ENCODE results near the gene CDRT15L2. TPM values are rescaled to one million over a fixed set of nuclear protein-coding genes. Genes with fewer than 3 reads are reported as not detected.
"Not testable (repeated sequence)": the region's sequence is repeated elsewhere in the genome, so short reads cannot be mapped to it uniquely, and the experiment has no call there.

The CDRT15L2 gene
- total and polyA plus RNA-seq, 12 donors, result not detected

DNA sequence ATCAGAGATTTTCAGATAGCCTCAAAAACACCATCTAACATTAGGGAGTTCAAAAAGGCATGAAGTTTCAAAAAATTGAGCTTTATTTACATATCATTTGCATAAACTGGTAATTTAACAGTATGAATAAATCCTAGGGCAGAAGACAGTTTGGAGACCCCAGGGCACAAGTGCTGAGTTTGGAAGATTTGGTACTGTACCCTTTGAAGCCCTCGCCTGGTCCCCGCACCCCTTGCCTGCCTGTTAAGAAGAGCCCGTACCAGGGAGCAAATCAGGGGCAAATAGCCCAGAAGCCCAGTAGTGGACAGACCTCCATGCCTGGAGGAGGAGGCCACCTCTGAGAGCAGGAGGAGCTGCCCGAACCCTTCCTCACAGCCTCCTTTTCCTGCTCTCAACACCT, 24.8 kb upstream of the CDRT15L2 start:
- intact Hi-C loops (cut with DNase I); H3K27me3 ChIP-seq; H3K4me3 ChIP-seq; H3K36me3 ChIP-seq (replicated peaks in 1 of 2); DNase-seq; H3K4me1 ChIP-seq (replicated peaks in 1 of 2); H3K27ac ChIP-seq; H3K9me3 ChIP-seq (replicated peaks in 1 of 3): not testable (repeated sequence)
- WGBS, 4 donors, result 83 to 96% (median 89%) methylated on average over 1 to 3 of the region's 4 CpGs

DNA sequence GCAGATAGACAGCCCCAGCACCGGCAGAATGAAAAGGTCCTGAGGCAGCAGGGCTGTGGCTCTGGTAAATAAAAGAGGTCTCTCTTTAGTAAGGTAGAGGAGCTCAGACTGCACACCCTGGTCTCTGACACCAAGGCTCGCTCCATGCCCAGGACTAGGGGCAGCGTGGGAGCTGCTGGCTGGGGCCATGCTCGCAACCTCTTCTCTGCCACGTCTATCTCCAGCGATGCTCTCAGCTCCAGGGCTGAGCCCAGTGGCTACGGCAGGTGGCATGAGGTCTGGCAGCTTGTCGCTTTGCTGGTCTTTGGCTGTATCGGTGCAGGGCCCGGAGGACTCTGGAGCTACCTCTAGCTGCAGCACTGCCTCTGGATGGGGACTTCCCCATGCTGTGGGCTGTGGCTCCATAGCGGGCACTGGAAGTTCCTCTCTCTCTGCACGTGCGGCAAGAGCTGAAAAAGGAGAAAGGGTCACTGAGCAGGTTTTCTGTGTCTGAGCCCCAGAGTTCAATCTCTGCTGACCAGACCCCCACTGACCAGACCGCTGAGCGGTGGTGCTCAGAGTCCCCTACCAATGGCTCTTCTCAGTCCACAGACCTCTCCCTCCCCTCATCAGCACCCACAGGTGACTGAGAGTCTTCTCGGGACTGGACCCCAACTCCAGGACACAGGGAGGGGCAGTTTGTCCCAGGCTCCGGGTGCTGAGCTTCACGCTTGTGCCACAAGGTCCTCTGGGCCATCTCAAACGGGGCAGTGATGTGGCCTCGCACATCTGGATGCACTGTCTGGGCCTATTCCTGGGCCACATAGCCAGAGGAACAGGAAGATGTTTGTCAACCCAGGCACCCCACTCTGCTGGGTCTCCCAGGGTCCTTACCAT, 24.2 kb upstream of the CDRT15L2 start:
- H3K9me3 ChIP-seq (replicated peaks in 1 of 3); H3K36me3 ChIP-seq (replicated peaks in 1 of 2); DNase-seq; intact Hi-C loops (cut with DNase I); H3K4me3 ChIP-seq; H3K27me3 ChIP-seq; H3K4me1 ChIP-seq (replicated peaks in 1 of 2); H3K27ac ChIP-seq: not testable (repeated sequence)
- WGBS, 4 donors, result 40 to 86% (median 77%) methylated on average over 1 to 15 of the region's 20 CpGs

GRCh38 chr17:20558096-20558495, 21.4 kb upstream of the CDRT15L2 start:
- 72 to 84% (median 82%) methylated on average over 4 to 5 of the region's 5 CpGs for WGBS, 4 donors
- H3K4me1 ChIP-seq (replicated peaks in 1 of 2); H3K27me3 ChIP-seq; DNase-seq; H3K4me3 ChIP-seq; H3K9me3 ChIP-seq (replicated peaks in 1 of 3); H3K36me3 ChIP-seq (replicated peaks in 1 of 2); intact Hi-C loops (cut with DNase I); H3K27ac ChIP-seq: not testable (repeated sequence)

GRCh38 chr17:20559018-20559417, 20.5 kb upstream of the CDRT15L2 start:
- 87 to 88% (median 88%) methylated on average over 4 to 9 of the region's 9 CpGs for whole genome bisulfite sequencing, 4 donors
- H3K4me1 ChIP-seq (replicated peaks in 1 of 2); H3K36me3 ChIP-seq (replicated peaks in 1 of 2); H3K27me3 ChIP-seq; H3K9me3 ChIP-seq (replicated peaks in 1 of 3); H3K27ac ChIP-seq; H3K4me3 ChIP-seq; intact Hi-C loops (cut with DNase I); DNase-seq: not testable (repeated sequence)

GRCh38 chr17:20562587-20562986, 16.9 kb upstream of the CDRT15L2 start:
- intact Hi-C loops (cut with DNase I), result no loop called here
- no peaks in the 10 kb centered on the region for H3K9me3 ChIP-seq (replicated peaks in 1 of 3)
- no peak overlapping the region for H3K4me3 ChIP-seq
- TF ChIP-seq POLR2A (IDR thresholded peaks at IDR 0.05), result no peak
- TF ChIP-seq CTCF (IDR thresholded peaks at IDR 0.05), result no peak
- no peak overlapping the region for H3K27ac ChIP-seq
- H3K4me1 ChIP-seq (replicated peaks in 1 of 2), result no peaks in the 10 kb centered on the region
- 81 to 100% (median 96%) methylated on average over 1 to 3 of the region's 3 CpGs for WGBS, 4 donors
- H3K27me3 ChIP-seq, result no peaks in the 10 kb centered on the region
- DNase-seq, result no peak
- no peaks in the 10 kb centered on the region for H3K36me3 ChIP-seq (replicated peaks in 1 of 2)

DNA sequence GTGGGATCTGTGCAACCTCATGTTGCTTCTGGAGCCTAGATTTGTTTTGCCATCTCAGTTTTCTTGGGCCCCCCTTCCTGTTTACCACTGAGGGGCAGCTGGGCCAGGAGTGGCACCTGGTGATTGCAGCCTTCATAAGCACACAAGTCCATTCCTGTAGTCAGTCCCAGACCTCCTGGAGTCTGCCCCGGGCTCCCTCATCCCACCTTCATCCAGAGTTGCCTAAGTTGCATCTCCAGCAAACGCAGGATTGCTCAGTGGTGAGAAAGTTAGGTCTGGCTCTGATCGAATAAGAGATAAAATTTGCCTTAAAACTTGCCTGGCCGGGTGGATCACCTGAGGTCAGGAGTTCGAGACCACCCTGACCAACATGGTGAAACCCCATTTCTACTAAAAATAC, 14.3 kb upstream of the CDRT15L2 start:
- H3K4me3 ChIP-seq; intact Hi-C loops (cut with DNase I); H3K4me1 ChIP-seq (replicated peaks in 1 of 2); H3K36me3 ChIP-seq (replicated peaks in 1 of 2); H3K27me3 ChIP-seq; H3K27ac ChIP-seq; H3K9me3 ChIP-seq (replicated peaks in 1 of 3): not testable (repeated sequence)
- peak in 1 of 7 donors; percentile 11 for DNase-seq
- 81 to 97% (median 85%) methylated on average over 4 to 5 of the region's 5 CpGs for WGBS, 4 donors

DNA sequence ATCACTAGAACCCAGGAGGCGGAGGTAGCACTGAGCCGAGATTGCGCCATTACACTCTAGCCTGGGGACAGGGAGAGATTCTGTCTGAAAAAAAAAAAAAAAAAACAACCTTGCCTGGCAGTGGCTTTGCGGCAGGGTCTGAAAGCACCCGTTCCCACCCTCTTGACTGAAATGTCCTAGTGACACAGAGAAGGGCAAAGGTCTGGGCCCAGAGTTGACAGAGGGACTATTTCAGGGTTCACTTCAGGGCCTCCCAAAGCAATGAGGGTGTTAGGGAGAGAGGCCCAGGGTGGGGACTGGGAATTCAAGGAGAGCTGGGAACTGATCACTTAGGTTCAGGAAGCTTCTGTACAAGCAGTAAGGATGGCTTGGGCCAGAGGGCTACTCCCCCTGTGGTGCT, 13.8 kb upstream of the CDRT15L2 start:
- H3K4me3 ChIP-seq, result no peak overlapping the region
- H3K36me3 ChIP-seq (replicated peaks in 1 of 2), result no peaks in the 10 kb centered on the region
- WGBS, 4 donors, result 86 to 94% (median 88%) methylated on average over 5 of the region's 5 CpGs
- intact Hi-C loops (cut with DNase I), result no loop called here
- DNase-seq, result peak in 1 of 7 donors; percentile 6
- TF ChIP-seq CTCF (IDR thresholded peaks at IDR 0.05) (no peak), POLR2A (IDR thresholded peaks at IDR 0.05) (no peak)
- H3K27ac ChIP-seq, result no peak overlapping the region
- no peaks in the 10 kb centered on the region for H3K4me1 ChIP-seq (replicated peaks in 1 of 2)
- peaks cover under 1% of the 10 kb centered on the region for H3K27me3 ChIP-seq
- no peaks in the 10 kb centered on the region for H3K9me3 ChIP-seq (replicated peaks in 1 of 3)

- H3K4me1 ChIP-seq (replicated peaks in 1 of 2); H3K27me3 ChIP-seq; H3K9me3 ChIP-seq (replicated peaks in 1 of 3); H3K4me3 ChIP-seq; H3K27ac ChIP-seq; intact Hi-C loops (cut with DNase I); H3K36me3 ChIP-seq (replicated peaks in 1 of 2): not testable (repeated sequence)
- WGBS, 4 donors, result 62 to 68% (median 63%) methylated on average over 11 to 12 of the region's 12 CpGs
- DNase-seq, result peak in 1 of 7 donors; percentile 15
These were observed 12.8 kb upstream of the CDRT15L2 start for GRCh38 chr17:20566736-20567135.

DNA sequence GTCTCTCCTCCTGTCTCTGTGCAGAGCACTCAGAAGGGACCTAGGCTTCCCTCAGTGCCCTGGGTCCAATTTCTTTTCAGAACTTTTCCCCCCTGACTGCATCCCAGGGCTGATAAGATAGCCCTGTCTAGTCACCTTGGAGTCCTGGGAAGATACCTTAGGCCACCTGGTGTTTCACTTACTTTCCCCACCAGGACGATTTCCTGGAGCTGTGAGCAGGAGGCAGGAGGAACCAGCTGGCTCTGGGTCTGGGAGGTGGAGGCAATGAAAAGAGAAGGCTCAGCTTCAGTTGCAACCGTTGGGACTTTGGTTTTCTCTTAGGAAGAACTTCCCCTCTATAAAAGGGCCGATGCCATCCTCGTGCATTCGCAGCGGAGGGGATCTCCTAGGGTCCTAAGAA, 12.1 kb upstream of the CDRT15L2 start:
- H3K4me1 ChIP-seq (replicated peaks in 1 of 2); H3K4me3 ChIP-seq; intact Hi-C loops (cut with DNase I); H3K36me3 ChIP-seq (replicated peaks in 1 of 2); H3K27me3 ChIP-seq; H3K27ac ChIP-seq; H3K9me3 ChIP-seq (replicated peaks in 1 of 3): not testable (repeated sequence)
- 55 to 70% (median 64%) methylated on average over 5 to 6 of the region's 6 CpGs for WGBS, 4 donors
- peak in 1 of 7 donors; percentile 5 for DNase-seq

All from adrenal gland (tissue), 12 donors.